HepG2 (cell line): Measurements from ENCODE around the gene RIPK1. TPM values are rescaled to one million over a fixed set of nuclear protein-coding genes. Genes with fewer than 3 reads are reported as not detected.

Experiments used
- ARHGAP35 ChIP-seq: sonication (generic); formaldehyde crosslinking; IDR thresholded peaks from 2 replicates; pipeline ENCODE4 v1.9.0; 2022; ENCODE audit warnings: mild to moderate bottlenecking, inconsistent platforms, moderate library complexity, missing genetic modification reagents, borderline replicate concordance
- ARNT2 ChIP-seq: sonication (generic); formaldehyde crosslinking; IDR thresholded peaks from 2 replicates; pipeline ENCODE4 v1.8.0; 2022; ENCODE audit warnings: mild to moderate bottlenecking, low read depth, missing genetic modification reagents, moderate library complexity
- CENPX ChIP-seq: sonication (generic); formaldehyde crosslinking; IDR thresholded peaks from 2 replicates; pipeline ENCODE4 v1.9.0; 2021; ENCODE audit warnings: mild to moderate bottlenecking, missing genetic modification reagents, moderate library complexity
- CTCF ChIP-seq: sonication (generic); formaldehyde crosslinking; IDR thresholded peaks from 2 replicates; pipeline ENCODE4 v1.5.0; 2020; ENCODE audit warnings: mild to moderate bottlenecking, missing genetic modification reagents, moderate library complexity
- DPF2 ChIP-seq: sonication (generic); formaldehyde crosslinking; IDR thresholded peaks from 2 replicates; pipeline ENCODE4 v1.4.0; 2020; ENCODE audit warnings: mild to moderate bottlenecking, low read depth, missing genetic modification reagents, borderline replicate concordance
- ELF4 ChIP-seq: sonication (generic); formaldehyde crosslinking; IDR thresholded peaks from 2 replicates; pipeline ENCODE4 v1.5.0; 2020; ENCODE audit warnings: missing genetic modification reagents, mild to moderate bottlenecking, moderate library complexity, borderline replicate concordance
- ERF ChIP-seq: IDR thresholded peaks from 2 replicates; pipeline ENCODE4 v1.6.1; 2018; ENCODE audit warnings: missing biosample characterization, missing genetic modification reagents
- HDAC1 ChIP-seq: sonication (generic); formaldehyde crosslinking; IDR thresholded peaks from 2 replicates; pipeline ENCODE4 v1.5.1; 2020; ENCODE audit warnings: mild to moderate bottlenecking, missing genetic modification reagents
- IKZF1 ChIP-seq: fragments of 450-650 bp; IDR thresholded peaks from 2 replicates; pipeline ENCODE4 v1.7.1; 2016
- LRRFIP1 ChIP-seq: sonication (generic); formaldehyde crosslinking; conservative IDR thresholded peaks from 2 replicates; pipeline ENCODE4 v1.4.0; 2020; ENCODE audit warnings: missing genetic modification reagents
- NFATC3 ChIP-seq: sonication (generic); formaldehyde crosslinking; IDR thresholded peaks from 2 replicates; pipeline ENCODE4 v1.5.1; 2020; ENCODE audit warnings: mild to moderate bottlenecking, missing genetic modification reagents
- NFRKB ChIP-seq: fragments of 450-650 bp; IDR thresholded peaks from 2 replicates; pipeline ENCODE4 v1.6.1; 2017
- PAX8 ChIP-seq: sonication (generic); formaldehyde crosslinking; IDR thresholded peaks from 2 replicates; pipeline ENCODE4 v1.8.0; 2022; ENCODE audit warnings: mild to moderate bottlenecking, missing genetic modification reagents, borderline replicate concordance
- RBM22 ChIP-seq: fragments of 200-400 bp; formaldehyde crosslinking; optimal IDR thresholded peaks from 2 replicates; pipeline ENCODE3; 2017; ENCODE audit warnings: mild to moderate bottlenecking, low read length, moderate library complexity
- SIX4 ChIP-seq: sonication (generic); formaldehyde crosslinking; IDR thresholded peaks from 2 replicates; pipeline ENCODE4 v1.4.0; 2020; ENCODE audit warnings: missing genetic modification reagents
- STAT5B ChIP-seq: sonication (generic); formaldehyde crosslinking; IDR thresholded peaks from 2 replicates; pipeline ENCODE4 v1.4.0; 2020; ENCODE audit warnings: missing genetic modification reagents
- ZBTB43 ChIP-seq: sonication (generic); formaldehyde crosslinking; conservative IDR thresholded peaks from 2 replicates; pipeline ENCODE4 v1.4.0; 2020; ENCODE audit warnings: missing genetic modification reagents
- ZMAT5 ChIP-seq: sonication (generic); formaldehyde crosslinking; IDR thresholded peaks from 2 replicates; pipeline ENCODE4 v1.5.0; 2020; ENCODE audit warnings: mild to moderate bottlenecking, low read depth, missing genetic modification reagents, borderline replicate concordance
- ZNF180 ChIP-seq: sonication (generic); formaldehyde crosslinking; IDR thresholded peaks from 2 replicates; pipeline ENCODE4 v1.4.0; 2020; ENCODE audit warnings: low read depth, missing genetic modification reagents, borderline replicate concordance
- ZNF224 ChIP-seq: sonication (generic); formaldehyde crosslinking; IDR thresholded peaks from 2 replicates; pipeline ENCODE4 v1.5.0; 2020; ENCODE audit warnings: mild to moderate bottlenecking, missing genetic modification reagents
- ZNF225 ChIP-seq: sonication (generic); formaldehyde crosslinking; IDR thresholded peaks from 2 replicates; pipeline ENCODE4 v1.4.0; 2020; ENCODE audit warnings: mild to moderate bottlenecking, missing genetic modification reagents
- ZNF260 ChIP-seq: sonication (generic); formaldehyde crosslinking; IDR thresholded peaks from 2 replicates; pipeline ENCODE4 v1.4.0; 2020; ENCODE audit warnings: missing genetic modification reagents, low read depth, mild to moderate bottlenecking, borderline replicate concordance
- ZNF451 ChIP-seq: sonication (generic); formaldehyde crosslinking; IDR thresholded peaks from 2 replicates; pipeline ENCODE4 v1.5.0; 2020; ENCODE audit warnings: mild to moderate bottlenecking, missing genetic modification reagents
- ZNF460 ChIP-seq: sonication (generic); formaldehyde crosslinking; IDR thresholded peaks from 2 replicates; pipeline ENCODE4 v1.5.1; 2020; ENCODE audit warnings: missing genetic modification reagents, mild to moderate bottlenecking, borderline replicate concordance
- ZNF678 ChIP-seq: sonication (generic); formaldehyde crosslinking; IDR thresholded peaks from 2 replicates; pipeline ENCODE4 v1.4.0; 2020; ENCODE audit warnings: mild to moderate bottlenecking, missing genetic modification reagents
- polyA plus RNA-seq, 8 experiments: library from polyadenylated mRNA; depleted of rRNA in 3 of 8; stranded (reverse) in 7 of 8; unstranded in 1 of 8; fragments of >200 nt; fragmentation: Illumina TruSeq in 4 of 8; extraction: Trizol in 4 of 8; gene quantifications; 2 replicates each; pipeline versions ENCODE4 v1.2.1 to v1.2.3, GENCODE V29; 2011 to 2016; ENCODE audit warnings: low read depth in 4 of 8, missing spikeins in 1 of 8, mixed read lengths in 1 of 8; ENCODE audit not compliant: insufficient read depth in 1 of 8
- total RNA-seq, 5 experiments: library from RNA; depleted of rRNA; stranded (reverse); fragments of >200 nt; fragmentation: Illumina TruSeq; extraction: Trizol; gene quantifications; 2 replicates each; pipeline ENCODE4 v1.2.3, GENCODE V29; 2016; ENCODE audit warnings: low read depth in 1 of 5

Gene RIPK1
- total and polyA plus RNA-seq, 2 of the 13 experiments (the other 11 are each of a cell fraction or from before 2014, with no cell fraction given), result 9.0 to 10.3 TPM

GRCh38 chr6:3118353-3119039 is 50.2 kb downstream of the RIPK1 start, which contains the start of gene BPHL (continued):
- TF ChIP-seq LRRFIP1 (CRISPR knock-in tag), result no peak; the same call in 1 of the 2 replicates
- 0 out of 2 replicates have a peak, but pooled peaks have one; percentile 16 for TF ChIP-seq ZBTB43
- peak; percentile 95 for TF ChIP-seq ERF (CRISPR knock-in tag)
- 0 out of 2 replicates have a peak, but pooled peaks have one; percentile 53 for TF ChIP-seq DPF2
- TF ChIP-seq NFATC3, result 0 out of 2 replicates have a peak, but pooled peaks have one; percentile 63
- peak; percentile 96 for TF ChIP-seq ZNF225
- peak; percentile 72; the same call in 1 of the 2 replicates for TF ChIP-seq STAT5B (CRISPR knock-in tag)
- peak; percentile 63 for TF ChIP-seq CTCF (CRISPR knock-in tag)
- TF ChIP-seq ZNF451, result peak; percentile 89
- TF ChIP-seq CENPX, result no peak
- TF ChIP-seq ARHGAP35 (CRISPR knock-in tag), result peak; percentile 97
- TF ChIP-seq NFRKB, result no peak
- no peak for TF ChIP-seq ELF4 (CRISPR knock-in tag)
- TF ChIP-seq ZNF260 (CRISPR knock-in tag), result no peak
- peak; percentile 57; the same call in 1 of the 2 replicates for TF ChIP-seq SIX4 (CRISPR knock-in tag)
- TF ChIP-seq ZNF180 (CRISPR knock-in tag), result no peak
- TF ChIP-seq ZNF460 (CRISPR knock-in tag), result no peak; the same call in 1 of the 2 replicates
- peak; percentile 98 for TF ChIP-seq ARNT2
- peak; percentile 89 for TF ChIP-seq ZNF678
- TF ChIP-seq PAX8 (CRISPR knock-in tag), result peak; percentile 97; the same call in 1 of the 2 replicates
- peak; percentile 92 for TF ChIP-seq HDAC1
- TF ChIP-seq IKZF1, result no peak
- no peak; the same call in 1 of the 2 replicates for TF ChIP-seq ZMAT5 (CRISPR knock-in tag)
- TF ChIP-seq ZNF224 (CRISPR knock-in tag), result peak; percentile 98
- no peak for TF ChIP-seq RBM22
